Astrocyte of the spinal cord (primary cell): ENCODE results near the gene GCNA.
"Not testable (repeated sequence)": the region's sequence is repeated elsewhere in the genome, so short reads cannot be mapped to it uniquely, and the experiment has no call there.

Source experiments
- DNase-seq: peaks from one replicate; pipeline ENCODE4 v3.0.0; 2011; ENCODE audit warnings: low read depth, low spot score
- H3K4me3 ChIP-seq: 2 replicates; pipeline ENCODE4 v1.5.1; 2011; ENCODE audit warnings: low read depth, mild to moderate bottlenecking, low read length, moderate library complexity
- CTCF ChIP-seq: IDR thresholded peaks from 2 replicates; pipeline ENCODE4 v1.5.1; 2012; ENCODE audit warnings: low read depth, mild to moderate bottlenecking, low read length, inconsistent platforms
- in situ Hi-C: cut with HindIII; loops from 2 replicates; pipeline ENCODE4 v1.10.0; 2017; ENCODE audit warnings: low sequenced_read_pairs

Gene GCNA

GRCh38 chrX:71604141-71604540 lies 25.9 kb downstream of the GCNA start:
- H3K4me3 ChIP-seq = no peak overlapping the region
- in situ Hi-C loops = no loop called here
- DNase-seq = peak; percentile 8
- TF ChIP-seq CTCF = no peak

DNA sequence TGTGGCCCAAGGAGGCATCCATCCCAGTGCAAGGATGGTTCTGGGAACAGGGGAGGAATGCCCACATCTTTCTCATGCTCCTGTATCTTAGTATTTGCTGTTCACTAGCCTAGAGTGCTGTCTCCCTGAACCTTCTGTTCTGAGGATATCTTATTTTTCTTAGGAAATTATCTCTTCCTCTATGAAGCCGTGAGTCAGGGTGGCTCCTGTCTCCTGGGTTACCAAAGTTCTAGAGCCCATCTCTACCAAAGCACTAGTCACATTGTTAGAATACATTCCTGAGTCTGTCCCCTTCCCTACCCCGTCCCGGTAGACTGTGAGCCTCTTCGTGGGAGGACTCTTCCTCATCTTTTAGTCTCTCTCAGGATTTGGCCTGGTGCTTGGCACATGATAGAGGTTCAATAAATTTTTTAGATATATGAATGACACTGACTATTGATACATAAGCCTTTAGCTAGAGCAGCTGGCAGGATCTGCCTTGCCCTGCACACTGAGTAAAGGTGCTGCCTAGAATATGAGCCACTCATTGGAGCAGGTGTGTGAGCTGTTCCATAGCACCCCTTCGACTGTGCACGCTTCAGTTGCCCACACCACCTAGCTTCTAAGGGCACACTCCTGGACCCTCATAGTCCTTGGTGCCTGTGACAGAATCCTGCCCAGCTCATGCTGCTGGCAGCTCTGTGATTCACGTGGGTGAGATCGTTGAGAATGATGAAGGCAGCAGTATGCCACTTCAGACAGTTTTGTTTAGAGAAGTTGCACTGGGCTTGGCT lies 26.7 kb downstream of the GCNA start:
- TF ChIP-seq CTCF = no peak
- no peak for DNase-seq
- in situ Hi-C loops = no loop called here
- no peak overlapping the region for H3K4me3 ChIP-seq

- in situ Hi-C loops = no loop called here
- no peak overlapping the region for H3K4me3 ChIP-seq
- no peak for TF ChIP-seq CTCF
- no peak for DNase-seq
Measured at GRCh38 chrX:71606536-71607216, 28.4 kb downstream of the GCNA start.

GRCh38 chrX:71607488-71607887 lies 29.3 kb downstream of the GCNA start:
- in situ Hi-C loops = no loop called here
- H3K4me3 ChIP-seq = no peak overlapping the region
- no peak for TF ChIP-seq CTCF
- DNase-seq = no peak

- in situ Hi-C loops = no loop called here
- no peak for TF ChIP-seq CTCF
- H3K4me3 ChIP-seq = no peak overlapping the region
- DNase-seq = no peak
Measured at GRCh38 chrX:71609095-71609750, 31.0 kb downstream of the GCNA start.

GRCh38 chrX:71611736-71612135 lies 33.5 kb downstream of the GCNA start:
- in situ Hi-C loops, DNase-seq, H3K4me3 ChIP-seq: not testable (repeated sequence)

GRCh38 chrX:71612256-71612655 lies 34.0 kb downstream of the GCNA start:
- no peak overlapping the region for H3K4me3 ChIP-seq
- no peak for TF ChIP-seq CTCF
- no peak for DNase-seq
- in situ Hi-C loops = no loop called here
